ENCODE results near the gene TIMM50. TPM values are rescaled to one million over a fixed set of nuclear protein-coding genes. Genes with fewer than 3 reads are reported as not detected.

The TIMM50 gene
- total RNA-seq, 4 donors from 2014 or later: 31.9 to 50.1 (median 38.6) TPM

DNA sequence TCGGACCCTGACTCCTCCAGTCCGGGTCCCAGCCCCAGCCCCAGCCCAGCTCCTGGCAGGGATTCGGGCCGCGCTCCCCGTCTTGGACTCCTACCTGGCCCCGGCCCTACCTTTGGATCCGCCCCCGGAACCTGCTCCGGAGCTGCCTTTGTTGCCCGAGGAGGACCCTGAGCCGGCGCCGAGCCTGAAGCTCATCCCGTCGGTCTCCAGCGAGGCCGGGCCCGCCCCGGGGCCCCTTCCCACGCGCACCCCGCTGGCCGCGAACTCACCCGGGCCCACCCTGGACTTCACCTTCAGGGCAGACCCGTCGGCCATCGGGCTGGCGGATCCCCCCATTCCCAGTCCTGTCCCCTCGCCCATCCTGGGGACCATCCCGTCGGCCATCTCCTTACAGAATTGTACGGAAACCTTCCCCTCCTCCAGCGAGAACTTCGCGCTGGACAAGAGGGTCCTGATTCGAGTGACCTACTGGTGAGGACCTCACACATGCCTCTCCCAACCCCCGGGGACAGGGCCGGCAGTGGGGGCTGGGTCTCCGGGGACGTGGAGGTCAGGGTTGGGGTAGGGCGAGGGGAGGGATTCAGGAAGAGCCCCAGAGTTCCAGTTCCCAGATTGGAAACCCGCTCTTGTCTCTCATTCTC is 35.0 kb downstream of the TIMM50 start:
- TF ChIP-seq, protein P1, sequence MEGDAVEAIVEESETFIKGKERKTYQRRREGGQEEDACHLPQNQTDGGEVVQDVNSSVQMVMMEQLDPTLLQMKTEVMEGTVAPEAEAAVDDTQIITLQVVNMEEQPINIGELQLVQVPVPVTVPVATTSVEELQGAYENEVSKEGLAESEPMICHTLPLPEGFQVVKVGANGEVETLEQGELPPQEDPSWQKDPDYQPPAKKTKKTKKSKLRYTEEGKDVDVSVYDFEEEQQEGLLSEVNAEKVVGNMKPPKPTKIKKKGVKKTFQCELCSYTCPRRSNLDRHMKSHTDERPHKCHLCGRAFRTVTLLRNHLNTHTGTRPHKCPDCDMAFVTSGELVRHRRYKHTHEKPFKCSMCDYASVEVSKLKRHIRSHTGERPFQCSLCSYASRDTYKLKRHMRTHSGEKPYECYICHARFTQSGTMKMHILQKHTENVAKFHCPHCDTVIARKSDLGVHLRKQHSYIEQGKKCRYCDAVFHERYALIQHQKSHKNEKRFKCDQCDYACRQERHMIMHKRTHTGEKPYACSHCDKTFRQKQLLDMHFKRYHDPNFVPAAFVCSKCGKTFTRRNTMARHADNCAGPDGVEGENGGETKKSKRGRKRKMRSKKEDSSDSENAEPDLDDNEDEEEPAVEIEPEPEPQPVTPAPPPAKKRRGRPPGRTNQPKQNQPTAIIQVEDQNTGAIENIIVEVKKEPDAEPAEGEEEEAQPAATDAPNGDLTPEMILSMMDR (IDR thresholded peaks at IDR 0.05; ENCODE audit: low read depth): no peak

DNA sequence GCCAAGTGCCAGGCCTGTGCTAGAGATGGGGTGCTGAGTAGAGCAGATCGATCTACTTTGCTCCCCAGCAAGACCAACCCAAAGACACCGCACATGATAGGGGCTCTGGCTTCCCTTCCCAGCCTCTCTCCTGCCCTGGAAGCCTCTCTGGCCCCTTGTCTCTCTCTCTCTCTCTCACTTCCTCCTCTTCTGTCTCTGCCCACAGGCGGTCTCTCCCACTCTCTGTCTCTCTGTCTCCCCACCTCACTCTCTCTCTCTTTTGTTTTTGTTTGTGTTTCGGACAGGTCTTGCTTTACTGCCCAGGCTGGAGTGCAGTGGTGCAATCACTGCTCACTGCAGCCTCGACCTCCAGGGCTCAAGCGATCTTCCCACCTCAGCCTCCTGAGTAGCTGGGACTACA is 35.6 kb downstream of the TIMM50 start:
- TF ChIP-seq, protein P1 (IDR thresholded peaks at IDR 0.05; ENCODE audit: low read depth): no peak

DNA sequence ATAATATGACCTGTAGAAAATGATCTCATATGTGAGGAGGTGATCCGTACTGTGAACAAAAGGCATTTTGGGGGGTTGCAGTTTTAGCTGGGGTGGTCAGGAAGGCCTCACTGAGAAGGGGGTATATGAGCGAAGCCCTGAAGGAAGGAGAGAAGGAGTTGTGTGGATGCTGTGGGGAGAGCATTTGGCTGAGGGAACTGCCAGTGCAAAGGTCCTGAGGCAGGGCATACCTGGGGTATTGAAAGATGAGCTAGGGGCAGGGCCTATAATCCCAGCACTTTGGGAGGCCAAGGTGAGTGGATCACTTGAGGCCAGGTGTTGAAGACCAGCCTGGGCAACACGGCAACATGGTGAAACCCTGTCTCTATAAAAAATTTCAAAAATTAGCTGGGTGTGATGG is 36.8 kb downstream of the TIMM50 start:
- TF ChIP-seq, protein P1 (IDR thresholded peaks at IDR 0.05; ENCODE audit: low read depth): no peak

DNA sequence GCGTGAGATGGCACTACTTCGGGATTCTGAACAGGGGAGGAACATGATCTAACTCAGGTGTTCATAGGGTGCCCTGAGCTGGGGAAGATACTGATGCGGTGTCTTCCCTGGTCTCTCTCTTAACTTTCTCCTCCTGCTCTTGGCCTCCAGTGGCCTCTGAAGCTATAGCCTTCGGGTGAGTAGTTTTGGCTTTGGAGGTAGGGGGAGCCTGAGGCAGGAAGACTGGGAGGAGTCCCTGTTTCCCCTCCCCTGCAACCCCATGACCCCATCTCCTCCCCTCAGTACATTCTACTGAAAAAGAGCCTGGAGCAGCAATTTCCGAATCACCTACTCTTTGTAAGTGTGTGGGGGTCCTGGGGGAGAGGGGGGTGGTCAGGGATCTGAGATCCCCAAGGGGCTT is 37.8 kb downstream of the TIMM50 start:
- TF ChIP-seq, protein P1 (IDR thresholded peaks at IDR 0.05; ENCODE audit: low read depth): no peak

DNA sequence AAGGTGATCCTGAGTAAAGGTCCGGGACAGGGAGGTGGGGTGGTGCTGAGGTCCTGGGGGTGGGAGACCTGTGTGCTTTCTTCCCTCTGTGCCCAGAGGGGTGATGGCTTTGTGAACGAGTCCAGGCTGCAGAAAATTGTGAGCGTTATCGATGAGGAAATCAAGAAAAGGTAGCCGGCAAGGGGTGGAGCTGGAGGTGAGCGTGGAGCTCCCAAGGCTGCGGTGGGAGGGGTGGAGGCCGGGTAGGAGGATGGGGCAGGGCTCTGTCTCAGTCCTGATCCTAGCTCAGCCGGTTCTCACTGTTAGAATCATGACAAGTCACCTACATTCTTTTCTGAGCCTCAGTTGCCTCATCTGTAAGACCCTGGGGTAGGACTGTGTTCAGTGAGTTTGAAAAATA is 38.3 kb downstream of the TIMM50 start:
- TF ChIP-seq, protein P1 (IDR thresholded peaks at IDR 0.05; ENCODE audit: low read depth): no peak

DNA sequence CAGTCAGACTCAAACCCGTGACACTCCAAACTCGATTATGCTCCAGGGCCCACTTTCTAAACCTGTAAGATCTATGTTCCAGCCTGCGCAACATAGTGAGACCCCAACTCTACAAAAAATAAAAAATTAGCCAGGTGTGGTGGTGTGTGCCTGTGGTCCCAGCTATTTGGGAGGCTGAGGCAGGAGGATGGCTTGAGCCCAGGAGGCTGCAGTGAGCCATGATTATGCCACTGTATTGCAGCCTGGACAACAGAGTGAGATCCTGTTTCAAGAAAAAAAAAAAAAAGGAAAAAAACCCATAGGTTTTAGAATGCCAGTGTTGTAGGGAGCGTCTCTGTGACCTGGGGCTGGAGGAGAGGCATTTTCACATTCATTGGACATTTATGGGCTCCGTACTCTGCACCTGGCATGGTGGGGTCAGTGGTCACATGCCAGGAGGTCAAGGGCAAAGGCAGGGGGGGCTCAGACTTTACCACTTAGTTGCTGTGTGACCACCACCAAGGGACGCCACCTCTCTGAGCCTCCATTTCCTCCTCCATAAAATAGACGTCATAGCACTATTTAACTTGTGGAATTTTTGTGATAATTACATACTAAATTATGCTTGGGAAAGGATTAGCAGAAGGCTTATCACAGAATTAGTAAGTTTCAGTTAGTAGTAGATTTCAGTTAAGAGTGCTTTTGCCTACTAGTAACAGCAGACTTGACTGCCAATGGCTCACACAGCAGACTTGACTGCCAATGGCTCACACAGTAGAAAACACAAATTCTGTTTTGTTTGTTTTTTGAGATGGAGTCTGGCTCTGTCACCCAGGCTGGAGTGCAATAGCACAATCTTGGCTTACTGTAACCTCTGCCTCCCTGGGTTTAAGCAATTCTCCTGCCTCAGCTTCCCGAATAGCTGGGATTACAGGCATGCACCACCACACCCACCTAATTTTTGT is 40.2 kb downstream of the TIMM50 start:
- TF ChIP-seq, protein P1 (IDR thresholded peaks at IDR 0.05; ENCODE audit: low read depth): no peak

DNA sequence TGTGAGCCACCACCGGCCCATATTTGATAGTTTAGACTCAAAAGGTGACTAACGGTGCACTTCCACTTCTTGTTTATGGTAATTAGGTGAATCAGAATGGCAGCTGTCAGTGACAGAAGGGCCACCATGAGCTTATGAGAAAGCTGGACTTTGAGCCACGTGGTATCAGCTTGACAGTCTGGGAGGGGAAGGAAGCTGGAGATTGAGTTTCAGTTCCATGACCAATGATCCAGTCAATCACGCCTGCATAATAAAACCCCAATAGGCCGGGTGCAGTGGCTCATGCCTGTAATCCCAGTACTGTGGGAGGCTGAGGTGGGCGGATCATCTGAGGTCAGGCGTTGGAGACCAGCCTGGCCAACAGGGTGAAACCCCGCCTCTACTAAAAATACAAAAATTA is 43.9 kb downstream of the TIMM50 start:
- TF ChIP-seq, protein P1 (IDR thresholded peaks at IDR 0.05; ENCODE audit: low read depth): no peak
